CD4-positive, alpha-beta T cell treated with Interleukin-17A for 1 hour (primary cell): Measurements from ENCODE around the gene SLC12A6.

Experiments used
- DNase-seq: peaks from one replicate; pipeline ENCODE4 v3.0.0-alpha.2; 2020

The SLC12A6 gene

DNA sequence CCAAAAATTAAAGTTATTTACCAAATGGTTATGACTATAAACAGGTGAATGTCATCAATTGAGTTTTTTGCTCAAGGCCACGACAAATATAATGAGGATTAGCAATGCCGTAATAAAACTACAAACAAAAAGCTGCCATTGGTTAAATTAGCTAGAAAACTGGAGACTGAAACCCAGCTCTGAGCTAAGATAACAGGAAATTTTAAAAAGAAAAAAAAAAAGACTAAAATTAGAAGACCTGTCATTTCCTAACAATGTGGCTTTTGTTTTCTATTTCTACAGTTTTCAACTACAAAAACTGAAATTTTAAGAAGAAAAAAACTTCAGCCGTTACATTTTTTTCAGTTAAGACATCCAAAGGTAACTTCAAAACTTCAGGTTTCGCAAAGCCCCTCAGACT lies 9.7 kb downstream of the SLC12A6 start:
- DNase-seq: peak; percentile 21

DNA sequence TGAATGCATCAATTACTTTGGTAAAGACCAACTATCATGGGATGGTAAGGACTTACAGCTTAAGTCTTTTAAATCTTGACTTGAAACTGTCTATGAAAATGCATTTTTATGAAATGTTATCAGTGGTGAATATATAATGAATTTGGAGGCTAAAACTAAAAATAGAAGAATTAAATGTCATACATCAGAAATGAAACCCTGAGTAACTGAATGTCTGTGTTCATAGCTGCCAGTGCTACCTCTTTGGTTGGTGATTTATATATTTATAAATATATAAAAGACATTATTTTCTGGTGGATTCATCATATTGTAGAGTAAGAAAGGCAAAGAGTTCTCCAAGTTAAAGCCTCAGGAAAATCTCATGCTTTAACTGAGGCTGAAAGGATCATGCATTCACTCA lies 12.2 kb downstream of the SLC12A6 start:
- no peak for DNase-seq

GRCh38 chr15:34324933-34325332 lies 12.6 kb downstream of the SLC12A6 start:
- DNase-seq: no peak

- DNase-seq: no peak
Observed at GRCh38 chr15:34323217-34323616, 14.4 kb downstream of the SLC12A6 start.

DNA sequence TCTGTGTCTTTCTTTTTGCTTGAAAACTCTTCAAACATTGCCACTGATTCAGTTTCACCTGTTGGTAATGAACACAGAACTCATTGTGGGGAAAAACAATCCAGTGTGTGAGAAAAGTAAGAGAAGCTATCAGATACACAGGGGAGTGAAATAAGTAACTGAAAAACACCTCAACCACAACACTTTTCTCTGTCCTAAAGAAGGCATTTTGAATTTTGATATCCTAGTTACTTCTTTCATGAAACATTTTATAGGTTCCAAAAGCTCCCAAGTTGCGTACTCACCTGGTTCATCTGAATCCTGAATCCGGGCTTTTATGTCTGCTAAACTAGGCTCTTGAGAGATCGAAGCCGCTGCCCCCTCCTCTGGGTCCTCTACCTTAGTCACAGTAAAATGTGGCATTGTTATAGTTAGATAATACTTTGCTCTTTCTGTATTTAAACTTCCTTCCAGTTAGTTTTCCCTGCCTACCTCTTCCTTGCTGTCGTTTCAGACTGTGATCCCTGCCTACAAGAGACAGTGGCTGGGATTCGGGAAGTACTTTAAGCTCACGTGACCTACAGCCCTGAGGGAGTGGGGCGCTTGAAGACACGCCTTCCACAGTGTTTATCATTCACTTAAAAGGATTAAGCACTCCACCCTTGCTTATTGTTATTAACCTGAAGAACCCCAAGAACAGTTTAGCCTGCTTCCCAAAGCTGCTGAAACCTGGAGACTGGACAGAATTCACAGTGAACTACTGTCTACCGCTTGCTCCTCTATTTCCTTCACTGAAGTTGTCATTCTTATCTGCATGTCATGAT lies 19.1 kb downstream of the SLC12A6 start:
- peak; percentile 44 for DNase-seq

DNA sequence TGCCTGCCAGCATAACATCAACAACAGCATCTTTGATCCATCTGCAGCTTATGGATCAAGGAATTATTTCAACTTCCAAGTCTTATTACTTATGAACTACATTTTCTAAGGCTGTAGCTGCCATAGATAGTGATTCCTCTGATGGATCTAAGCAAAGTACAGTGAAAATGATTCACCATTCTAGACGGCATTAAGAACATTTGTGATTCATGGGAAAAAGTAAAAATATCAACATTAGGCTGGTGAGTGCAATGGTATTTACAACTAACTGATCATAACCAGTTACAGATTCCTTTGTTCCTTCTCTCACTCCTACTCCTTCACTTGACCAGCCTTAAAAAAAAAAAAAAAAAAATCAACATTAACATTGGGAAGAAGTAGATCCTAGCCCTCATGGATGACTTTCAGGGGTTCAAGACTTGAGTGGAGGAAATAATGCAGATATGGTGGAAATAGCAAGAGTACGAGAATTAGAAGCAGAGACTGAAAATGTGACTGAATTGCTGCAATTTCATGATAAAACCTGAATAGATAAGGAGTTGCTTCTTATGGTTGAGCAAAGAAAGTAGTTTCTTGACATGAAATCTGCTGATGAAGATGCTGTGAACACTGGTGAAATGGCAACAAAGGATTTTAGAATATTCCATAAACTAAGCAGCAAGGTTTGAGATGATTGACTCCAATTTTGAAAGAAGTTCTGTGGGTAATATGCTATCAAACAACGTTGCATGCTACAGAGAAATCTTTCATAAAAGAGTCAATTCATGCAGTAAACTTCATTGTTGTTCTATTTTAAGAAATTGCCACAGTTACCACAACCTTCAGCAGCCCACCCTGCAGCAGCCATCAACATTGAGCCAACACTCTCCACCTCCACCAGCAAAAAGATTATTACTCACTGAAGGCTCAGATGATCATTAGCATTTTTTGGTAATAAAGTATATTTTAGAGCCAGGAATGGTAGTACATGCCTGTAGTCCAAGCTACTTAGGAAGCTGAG lies 22.8 kb downstream of the SLC12A6 start:
- no peak for DNase-seq

- no peak for DNase-seq
Observed at GRCh38 chr15:34311563-34311962, 26.0 kb downstream of the SLC12A6 start.

DNA sequence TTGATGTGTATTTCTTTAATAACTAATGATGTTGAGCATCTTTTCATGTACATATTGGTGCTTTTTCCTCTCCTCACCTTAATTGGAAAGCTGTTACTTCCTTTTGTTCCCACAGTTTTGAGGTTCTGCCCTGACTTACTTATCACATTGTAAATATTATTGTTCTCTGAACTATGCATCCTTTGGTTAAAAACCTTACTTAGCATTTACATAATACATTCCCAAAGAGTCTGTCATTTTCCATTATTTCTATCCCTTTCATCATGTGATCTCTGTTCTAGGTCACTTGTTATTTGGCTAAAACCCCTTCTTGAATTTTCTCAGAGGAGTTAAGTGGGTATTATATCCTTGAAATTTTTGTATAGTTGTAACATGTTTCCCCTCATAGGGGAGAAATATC lies 33.0 kb downstream of the SLC12A6 start:
- DNase-seq: no peak

- no peak for DNase-seq
Observed at GRCh38 chr15:34301058-34301457, 36.5 kb downstream of the SLC12A6 start.

GRCh38 chr15:34297059-34297458 lies 40.5 kb downstream of the SLC12A6 start:
- no peak for DNase-seq

- DNase-seq: no peak
Observed at GRCh38 chr15:34292621-34293020, 45.0 kb downstream of the SLC12A6 start.

GRCh38 chr15:34284937-34285336 lies 52.6 kb downstream of the SLC12A6 start:
- no peak for DNase-seq

DNA sequence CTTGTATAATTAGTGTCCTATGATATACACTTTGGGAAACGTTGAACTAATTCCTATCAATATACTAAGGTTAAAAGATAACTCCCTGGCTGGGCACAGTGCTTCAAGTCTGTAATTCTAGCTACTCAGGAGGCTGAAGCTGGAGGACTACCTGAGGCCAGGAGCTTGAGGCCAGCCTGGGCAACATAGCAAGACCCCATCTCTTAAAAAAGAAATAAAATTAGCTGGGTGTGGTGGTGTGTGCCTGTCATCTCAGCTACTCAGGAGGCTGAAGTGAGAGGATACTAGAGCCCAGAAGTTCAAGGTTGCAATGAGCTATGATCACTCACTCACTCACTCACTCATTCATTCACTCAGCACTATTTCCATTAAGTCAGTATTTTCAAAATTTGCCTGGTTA lies 55.2 kb downstream of the SLC12A6 start:
- DNase-seq: no peak

DNA sequence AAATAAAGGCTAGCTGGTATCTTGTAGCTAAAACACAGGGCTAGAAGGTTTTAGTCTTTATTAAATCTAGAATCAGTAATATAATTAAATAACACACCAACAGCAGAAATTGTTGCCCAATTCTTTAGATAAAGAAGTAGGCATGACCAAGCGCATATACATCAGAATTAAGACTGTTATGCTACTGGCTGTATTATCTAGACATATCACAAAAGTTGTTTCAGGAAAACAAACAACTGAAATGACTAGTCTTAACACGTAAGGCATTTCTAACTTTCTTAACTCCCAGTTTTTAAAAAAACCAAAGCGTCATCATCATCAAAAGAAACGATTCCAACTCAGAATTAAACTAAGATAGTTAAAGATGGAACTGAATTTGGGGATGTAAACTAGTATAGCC lies 57.4 kb downstream of the SLC12A6 start:
- no peak for DNase-seq

GRCh38 chr15:34279368-34279767 lies 58.2 kb downstream of the SLC12A6 start:
- no peak for DNase-seq

GRCh38 chr15:34275721-34276120 lies 61.9 kb downstream of the SLC12A6 start:
- DNase-seq: no peak

DNA sequence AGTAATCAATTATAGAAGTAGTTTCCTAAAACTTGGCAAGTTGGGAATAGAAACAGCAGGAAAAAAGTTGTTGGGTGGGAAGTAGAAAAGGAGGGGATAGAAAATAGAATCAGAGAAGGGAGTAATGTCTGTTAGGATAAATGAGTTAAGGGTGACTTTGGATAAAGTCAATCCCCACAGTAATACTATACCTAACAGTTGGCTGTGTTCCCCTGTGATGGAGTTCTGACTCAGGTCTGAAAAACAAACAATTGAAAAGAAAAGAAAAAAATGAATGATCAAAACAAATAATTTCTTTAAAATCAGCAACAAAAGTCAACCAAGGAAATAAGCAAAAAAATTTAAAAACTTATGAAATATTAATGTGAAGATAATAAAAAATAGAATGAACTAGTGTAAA lies 62.4 kb downstream of the SLC12A6 start:
- no peak for DNase-seq

DNA sequence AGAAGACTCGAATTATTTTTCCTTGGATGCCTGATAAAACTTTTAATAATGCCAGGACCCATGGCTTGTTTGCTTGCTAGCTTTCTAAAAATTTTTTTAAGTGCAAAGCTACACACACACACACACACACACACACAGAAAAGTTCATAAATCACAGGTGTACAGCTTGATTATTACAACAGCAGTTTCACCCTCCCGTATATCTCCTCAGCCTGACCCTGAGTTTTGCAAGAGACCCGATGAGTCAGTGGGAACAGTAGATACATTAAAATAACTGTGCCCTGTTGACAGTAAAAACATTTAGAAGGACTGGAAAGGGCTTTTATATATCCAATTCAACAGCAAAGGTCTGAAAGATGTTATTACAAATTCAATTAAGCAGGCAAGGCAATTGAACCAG lies 66.1 kb downstream of the SLC12A6 start:
- DNase-seq: no peak

DNA sequence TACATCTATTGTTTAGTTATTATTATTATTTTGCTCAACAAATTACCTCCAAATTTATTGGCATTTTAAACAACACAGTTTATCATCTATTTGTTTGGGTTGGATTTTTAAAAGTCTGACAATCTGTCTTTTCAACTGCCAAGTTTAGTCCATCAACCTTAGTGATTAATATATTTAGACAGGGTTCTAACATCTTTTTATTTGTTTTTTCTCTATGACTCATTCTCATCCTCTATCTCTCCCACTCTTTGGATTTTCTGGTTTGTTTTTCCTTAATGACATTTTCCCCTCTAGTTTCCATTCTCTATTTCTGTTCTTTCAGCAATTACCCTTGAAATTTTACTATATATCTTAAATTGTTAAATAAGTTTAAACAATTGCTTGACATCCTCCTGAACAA lies 70.8 kb downstream of the SLC12A6 start:
- DNase-seq: no peak

GRCh38 chr15:34264076-34264475 lies 73.5 kb downstream of the SLC12A6 start:
- DNase-seq: no peak

GRCh38 chr15:34262362-34262761 lies 75.2 kb downstream of the SLC12A6 start:
- DNase-seq: no peak

GRCh38 chr15:34259566-34259965 lies 78.0 kb downstream of the SLC12A6 start:
- no peak for DNase-seq

DNA sequence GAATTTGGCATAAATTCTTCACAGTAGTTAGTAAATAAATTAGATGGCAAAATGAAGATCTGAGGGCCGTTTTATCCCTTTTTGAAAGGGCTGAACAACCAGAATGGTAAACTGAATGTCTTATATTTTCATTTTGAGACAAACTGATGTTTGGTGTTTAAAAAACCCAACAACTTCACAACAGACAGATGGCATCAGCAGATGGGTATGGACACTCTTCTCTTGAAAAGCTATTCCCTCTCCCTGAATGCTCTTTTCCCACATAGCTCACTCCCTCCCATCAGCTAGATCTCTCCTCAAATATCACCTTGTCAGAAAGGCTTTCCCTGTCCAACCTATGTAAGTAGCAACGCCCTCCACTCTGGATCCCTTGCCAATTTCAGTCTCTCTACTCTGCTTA lies 79.4 kb downstream of the SLC12A6 start:
- DNase-seq: no peak

DNA sequence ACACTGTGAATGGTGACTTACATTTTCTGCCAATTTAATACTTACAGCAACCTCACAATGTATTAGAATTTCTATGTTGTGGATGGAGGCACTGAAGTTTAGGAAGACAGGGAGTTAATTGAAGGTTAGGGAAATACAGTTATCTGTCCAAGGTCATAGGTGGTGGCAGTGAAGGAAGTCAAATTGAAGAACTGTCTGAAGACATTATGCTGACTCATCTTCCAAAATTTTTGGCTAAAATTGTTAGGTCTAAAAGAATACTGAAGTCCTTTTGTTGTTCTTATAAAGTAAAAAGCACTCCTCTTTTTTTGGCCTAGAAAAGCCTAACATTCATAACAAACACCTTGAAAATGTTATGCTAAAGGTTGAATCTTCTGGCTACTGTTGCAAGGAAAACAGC lies 85.0 kb downstream of the SLC12A6 start:
- no peak for DNase-seq
